Fibroblast of mammary gland (primary cell): Measurements from ENCODE around the gene UNC5A.
A peak's percentile ranks its signal among the peaks of the same experiment; 100 is the strongest.

Experiments used
- DNase-seq: peaks from one replicate; pipeline ENCODE4 v3.0.0-alpha.2; 2010; ENCODE audit warnings: low read depth
- H3K4me3 ChIP-seq: 2 replicates; pipeline ENCODE4 v1.5.1; 2011; ENCODE audit warnings: low read depth, mild to moderate bottlenecking, low read length, moderate library complexity; ENCODE audit not compliant: control insufficient read depth
- TF ChIP-seq, protein P1 (sequence below): conservative IDR thresholded peaks from 2 replicates; pipeline ENCODE4 v1.5.1; 2011; ENCODE audit warnings: low read depth, low read length, inconsistent platforms; ENCODE audit not compliant: control insufficient read depth, insufficient read depth

UNC5A gene

DNA sequence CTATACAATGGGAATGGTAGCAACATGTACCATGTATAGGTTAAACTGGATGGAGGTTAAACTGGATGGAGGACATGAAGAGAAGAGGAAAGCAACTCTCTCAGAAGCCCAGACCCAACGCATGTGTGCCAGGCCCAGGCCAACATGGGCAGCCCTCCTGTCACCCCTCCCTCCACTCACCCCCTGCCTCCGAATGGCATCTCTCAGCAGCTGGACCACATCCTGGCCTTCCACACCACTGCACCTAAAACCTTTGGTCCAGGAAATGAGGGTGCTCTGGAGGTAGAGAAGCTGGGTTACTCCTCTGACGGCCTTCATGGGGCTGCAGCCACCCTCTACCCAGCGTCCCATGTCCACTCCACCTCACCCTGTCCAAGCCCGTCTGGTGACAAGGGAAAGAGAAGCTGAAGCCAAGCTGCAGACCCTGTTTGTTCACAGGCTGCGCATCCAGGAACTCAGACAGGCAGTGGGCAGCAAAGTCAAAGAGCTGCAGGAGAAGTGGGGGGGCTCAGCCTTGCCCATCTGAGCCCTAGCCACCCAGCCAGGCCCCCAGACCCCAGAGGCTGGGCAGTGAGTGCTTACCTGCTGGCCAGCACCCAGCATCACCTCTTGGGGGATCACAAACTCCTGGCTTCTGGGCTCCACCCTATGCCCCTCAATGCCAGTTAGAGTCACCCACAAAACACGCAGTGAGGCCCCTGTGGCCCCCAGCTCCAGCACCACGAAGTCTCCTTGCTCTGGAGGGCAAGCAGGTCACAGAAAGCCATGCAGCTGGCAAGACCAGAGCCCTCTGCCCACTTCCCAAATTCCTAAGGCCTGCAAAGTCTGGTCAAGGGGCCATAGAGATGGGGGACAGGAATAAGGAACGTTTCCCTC, 80.3 kb downstream of the UNC5A start:
- DNase-seq = no peak

DNA sequence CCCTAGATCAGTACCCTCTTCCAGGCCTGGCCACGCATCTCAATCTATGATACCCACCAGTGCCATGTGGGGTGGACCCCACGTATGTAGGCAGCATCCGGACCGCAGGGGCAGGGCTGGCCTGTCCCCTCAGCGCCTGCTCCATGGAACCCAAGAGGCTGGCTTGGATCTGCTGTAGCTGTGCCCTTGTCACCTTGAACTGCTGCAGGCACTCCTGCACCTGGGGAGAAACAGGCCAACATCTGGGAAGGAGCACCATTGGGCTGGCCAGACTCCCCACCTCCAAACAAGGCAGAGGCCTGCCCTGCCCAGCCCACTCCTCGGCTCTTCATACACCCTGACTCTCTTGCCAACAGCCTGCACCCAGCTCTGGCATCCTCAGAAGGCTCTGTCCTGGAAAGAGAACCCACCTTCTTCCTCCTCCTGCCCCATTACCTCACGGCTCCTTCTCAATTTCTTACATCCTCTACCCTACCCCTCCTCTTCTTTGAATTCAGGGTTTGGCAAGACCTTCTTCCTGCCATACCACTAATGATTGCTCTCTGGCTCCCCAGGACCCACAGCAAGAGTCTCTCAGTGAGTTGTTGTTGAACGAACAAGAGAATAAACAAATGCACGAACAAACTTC, 81.1 kb downstream of the UNC5A start:
- H3K4me3 ChIP-seq = no peak overlapping the region
- TF ChIP-seq, protein P1, sequence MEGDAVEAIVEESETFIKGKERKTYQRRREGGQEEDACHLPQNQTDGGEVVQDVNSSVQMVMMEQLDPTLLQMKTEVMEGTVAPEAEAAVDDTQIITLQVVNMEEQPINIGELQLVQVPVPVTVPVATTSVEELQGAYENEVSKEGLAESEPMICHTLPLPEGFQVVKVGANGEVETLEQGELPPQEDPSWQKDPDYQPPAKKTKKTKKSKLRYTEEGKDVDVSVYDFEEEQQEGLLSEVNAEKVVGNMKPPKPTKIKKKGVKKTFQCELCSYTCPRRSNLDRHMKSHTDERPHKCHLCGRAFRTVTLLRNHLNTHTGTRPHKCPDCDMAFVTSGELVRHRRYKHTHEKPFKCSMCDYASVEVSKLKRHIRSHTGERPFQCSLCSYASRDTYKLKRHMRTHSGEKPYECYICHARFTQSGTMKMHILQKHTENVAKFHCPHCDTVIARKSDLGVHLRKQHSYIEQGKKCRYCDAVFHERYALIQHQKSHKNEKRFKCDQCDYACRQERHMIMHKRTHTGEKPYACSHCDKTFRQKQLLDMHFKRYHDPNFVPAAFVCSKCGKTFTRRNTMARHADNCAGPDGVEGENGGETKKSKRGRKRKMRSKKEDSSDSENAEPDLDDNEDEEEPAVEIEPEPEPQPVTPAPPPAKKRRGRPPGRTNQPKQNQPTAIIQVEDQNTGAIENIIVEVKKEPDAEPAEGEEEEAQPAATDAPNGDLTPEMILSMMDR = no peak
- no peak for DNase-seq

More for the DNA sequence above, 80.3 kb downstream of the UNC5A start:
- no peak overlapping the region for H3K4me3 ChIP-seq
- TF ChIP-seq, protein P1 = no peak

DNA sequence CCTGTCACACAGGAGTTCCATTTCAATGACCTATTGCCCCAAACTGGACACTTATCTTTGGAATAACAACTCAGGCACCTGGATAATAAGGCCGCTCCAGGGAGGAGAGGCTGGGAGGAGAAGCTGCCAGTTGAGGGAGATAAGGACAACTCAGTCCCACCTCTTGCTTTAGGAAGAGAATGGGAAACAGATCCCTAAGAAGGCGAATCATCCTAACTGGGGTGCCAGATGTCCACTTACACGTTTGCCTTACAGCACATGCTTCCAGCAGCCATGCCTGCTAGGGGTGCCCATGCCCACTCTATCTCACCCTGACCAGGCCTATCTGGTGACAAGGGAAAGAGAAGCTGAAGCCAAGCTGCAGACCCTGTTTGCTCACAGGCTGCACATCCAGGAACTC, 82.3 kb downstream of the UNC5A start:
- no peak overlapping the region for H3K4me3 ChIP-seq
- no peak for DNase-seq
- TF ChIP-seq, protein P1 = no peak

DNA sequence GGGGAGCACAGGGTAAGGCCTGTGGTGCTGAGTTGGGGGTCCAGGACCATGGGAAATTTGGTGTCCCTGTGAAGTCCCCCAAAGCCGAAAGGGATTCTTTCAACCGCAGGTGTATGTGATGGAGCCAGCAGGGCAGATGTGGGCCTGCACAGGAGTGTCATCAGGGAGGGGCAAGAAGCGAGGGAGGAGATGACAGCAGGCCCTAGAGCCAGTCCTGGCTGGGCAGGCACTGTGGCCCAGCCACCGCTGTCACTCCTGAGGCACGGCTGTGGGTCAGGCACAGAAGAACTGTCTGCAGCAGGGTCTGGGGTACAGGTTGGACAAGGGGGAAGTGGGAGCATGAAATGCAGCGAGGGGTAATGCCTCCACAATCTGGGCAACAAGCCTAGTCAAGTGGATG, 83.9 kb downstream of the UNC5A start:
- no peak for DNase-seq
- TF ChIP-seq, protein P1 = no peak
- H3K4me3 ChIP-seq = no peak overlapping the region

DNA sequence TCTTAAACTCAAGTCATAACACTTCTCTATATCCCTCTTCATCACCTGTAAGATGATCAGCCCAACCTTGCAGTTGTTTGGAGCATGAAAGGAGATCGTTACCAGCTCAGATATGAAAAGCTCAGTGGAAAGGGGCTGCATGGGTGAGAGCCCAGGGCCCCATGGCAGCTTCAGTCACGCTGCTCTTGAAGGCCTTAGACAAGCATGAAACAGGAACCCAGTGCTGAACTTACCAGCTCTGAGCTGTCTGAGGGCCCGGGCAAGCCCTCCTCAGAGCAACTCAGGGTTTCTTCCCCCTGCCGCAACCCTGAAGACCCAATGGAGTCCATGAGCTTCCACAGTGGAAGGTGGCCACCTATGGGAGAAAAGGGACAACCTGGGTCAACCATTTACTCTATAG, 85.5 kb downstream of the UNC5A start:
- DNase-seq = no peak
- no peak overlapping the region for H3K4me3 ChIP-seq
- TF ChIP-seq, protein P1 = no peak

DNA sequence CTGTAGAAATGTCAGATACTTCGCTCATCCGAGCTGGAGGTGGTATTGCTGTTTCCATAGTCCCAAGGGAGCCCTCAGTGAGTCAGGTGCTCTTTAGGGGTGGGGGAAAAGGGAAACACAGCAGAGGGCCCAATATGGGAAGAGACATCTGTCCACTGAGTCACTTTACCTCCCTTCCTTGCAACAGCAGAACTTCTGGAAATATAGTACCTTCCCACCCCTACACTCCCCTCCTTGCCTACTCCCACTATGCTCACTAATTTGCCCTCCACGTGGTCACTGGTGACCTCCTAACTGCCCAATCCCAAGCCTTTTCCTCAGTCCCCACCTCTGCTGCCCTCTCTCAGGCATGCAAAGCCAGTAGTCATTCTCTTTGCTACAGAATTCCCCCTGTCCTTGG, 86.9 kb downstream of the UNC5A start:
- peak; percentile 25 for DNase-seq
- no peak overlapping the region for H3K4me3 ChIP-seq
- TF ChIP-seq, protein P1 = no peak
